ENCODE data around the gene CENPL.
A peak's percentile ranks its signal among the peaks of the same experiment; 100 is the strongest.
"Not testable (repeated sequence)": the region's sequence is repeated elsewhere in the genome, so short reads cannot be mapped to it uniquely, and the experiment has no call there.

CENPL gene

DNA sequence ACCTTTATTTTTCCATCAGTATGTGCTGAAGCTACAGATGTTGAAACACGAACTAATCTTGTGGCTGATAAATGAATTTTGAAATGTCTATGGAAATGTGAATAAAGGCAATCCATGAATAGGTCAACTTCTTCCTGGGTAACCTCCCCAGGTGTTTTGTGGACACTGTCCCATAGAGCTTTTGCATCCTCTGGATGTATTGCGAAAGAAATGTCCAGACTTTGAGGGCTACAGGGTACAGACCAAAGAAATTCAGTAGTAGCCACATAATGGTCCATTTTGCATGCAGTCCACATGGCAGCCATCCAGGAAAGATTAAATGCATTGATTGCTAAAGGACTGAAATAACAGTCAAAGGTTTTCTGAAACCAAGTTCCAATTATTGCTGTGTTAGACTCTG is 21.7 kb downstream of the CENPL start:
- FAIRE-seq: no peak
- DNase-seq (ENCODE audit: insufficient read length, low spot score): no peak
- no peak for TF ChIP-seq CTCF (IDR thresholded peaks at IDR 0.05; ENCODE audit: insufficient read depth, missing control alignments)

- not testable (repeated sequence) for FAIRE-seq
Measured at GRCh38 chr1:173799995-173800394, 24.7 kb downstream of the CENPL start.

DNA sequence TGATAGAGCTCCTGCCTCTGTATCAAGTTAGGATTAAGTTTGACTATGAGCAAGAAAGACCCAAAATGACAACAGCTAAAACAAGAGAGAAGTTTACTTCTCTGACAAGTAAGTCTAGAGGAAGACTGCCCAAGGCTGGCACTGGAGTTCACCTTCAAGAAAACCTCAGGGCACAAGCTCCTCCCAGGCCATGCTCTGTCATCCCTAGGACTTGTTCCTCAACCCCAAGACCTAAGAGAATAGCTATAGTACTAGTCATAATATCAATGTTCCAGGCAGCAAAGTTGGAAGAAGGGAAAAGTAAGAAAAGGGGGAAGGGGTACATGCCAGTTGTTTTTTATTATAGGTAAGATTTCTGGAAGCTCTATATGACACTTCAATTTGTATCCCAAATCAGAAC is 26.6 kb downstream of the CENPL start:
- DNase-seq (ENCODE audit: insufficient read length, low spot score): no peak
- TF ChIP-seq CTCF (IDR thresholded peaks at IDR 0.05; ENCODE audit: insufficient read depth, missing control alignments): no peak
- FAIRE-seq: no peak

More at GRCh38 chr1:173799995-173800394, 24.7 kb downstream of the CENPL start:
- DNase-seq (ENCODE audit: insufficient read length, low spot score): not testable (repeated sequence)

- TF ChIP-seq CTCF (IDR thresholded peaks at IDR 0.05; ENCODE audit: insufficient read depth, missing control alignments): no peak
- peak; percentile 81 for FAIRE-seq
Measured at GRCh38 chr1:173789841-173790240, 34.8 kb downstream of the CENPL start.

GRCh38 chr1:173784997-173785396 is 39.7 kb downstream of the CENPL start:
- FAIRE-seq (peak; percentile 6), DNase-seq (ENCODE audit: insufficient read length, low spot score) (no peak)
- TF ChIP-seq CTCF (IDR thresholded peaks at IDR 0.05; ENCODE audit: insufficient read depth, missing control alignments): no peak

More at GRCh38 chr1:173789841-173790240, 34.8 kb downstream of the CENPL start:
- no peak for DNase-seq (ENCODE audit: insufficient read length, low spot score)

DNA sequence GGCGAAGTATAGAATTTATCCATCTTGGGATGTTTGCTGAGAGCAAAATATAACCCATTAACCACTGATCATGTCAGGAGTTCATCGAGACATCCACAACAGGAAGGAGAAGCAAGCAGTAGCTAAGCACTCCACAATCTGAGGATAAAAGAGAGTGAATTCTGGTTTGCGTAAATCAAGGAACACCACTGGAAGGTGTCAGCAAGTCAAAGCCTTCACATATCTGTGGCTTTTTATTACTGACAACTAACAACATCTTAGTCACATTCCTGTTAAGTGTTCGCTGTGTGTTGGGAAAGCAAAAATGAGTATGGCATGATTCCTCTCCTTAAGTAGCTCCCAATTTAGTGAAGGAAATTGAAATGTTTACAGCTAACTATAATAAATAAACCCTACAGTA is 44.7 kb downstream of the CENPL start:
- no peak for TF ChIP-seq CTCF (IDR thresholded peaks at IDR 0.05; ENCODE audit: insufficient read depth, missing control alignments)
- FAIRE-seq: no peak
- no peak for DNase-seq (ENCODE audit: insufficient read length, low spot score)

DNA sequence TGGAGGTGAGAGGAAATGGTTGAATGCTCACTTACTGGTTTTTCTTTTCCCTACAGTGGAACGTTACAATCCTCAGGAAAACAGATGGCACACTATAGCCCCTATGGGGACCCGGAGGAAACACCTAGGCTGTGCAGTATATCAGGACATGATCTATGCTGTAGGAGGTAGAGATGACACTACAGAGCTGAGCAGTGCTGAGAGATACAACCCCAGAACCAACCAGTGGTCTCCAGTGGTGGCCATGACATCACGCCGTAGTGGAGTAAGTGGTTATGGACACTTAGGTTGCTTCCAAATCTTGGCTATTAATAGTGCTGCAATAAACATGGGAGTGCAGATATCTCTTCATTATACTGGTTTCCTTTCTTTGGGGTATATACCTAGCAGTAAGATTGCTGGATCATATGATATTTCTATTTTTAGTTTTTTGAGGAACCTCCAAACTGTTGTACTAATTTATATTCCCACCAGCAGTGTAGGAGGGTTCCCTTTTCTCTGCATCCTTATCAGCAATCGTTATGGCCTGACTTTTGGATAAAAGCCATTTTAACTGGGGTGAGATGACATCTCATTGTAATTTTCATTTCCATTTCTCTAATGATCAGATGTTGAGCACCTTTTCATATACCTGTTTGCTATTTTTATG is 49.0 kb downstream of the CENPL start:
- no peak for TF ChIP-seq CTCF (IDR thresholded peaks at IDR 0.05; ENCODE audit: insufficient read depth, missing control alignments)
- no peak for FAIRE-seq
- no peak for DNase-seq (ENCODE audit: insufficient read length, low spot score)

DNA sequence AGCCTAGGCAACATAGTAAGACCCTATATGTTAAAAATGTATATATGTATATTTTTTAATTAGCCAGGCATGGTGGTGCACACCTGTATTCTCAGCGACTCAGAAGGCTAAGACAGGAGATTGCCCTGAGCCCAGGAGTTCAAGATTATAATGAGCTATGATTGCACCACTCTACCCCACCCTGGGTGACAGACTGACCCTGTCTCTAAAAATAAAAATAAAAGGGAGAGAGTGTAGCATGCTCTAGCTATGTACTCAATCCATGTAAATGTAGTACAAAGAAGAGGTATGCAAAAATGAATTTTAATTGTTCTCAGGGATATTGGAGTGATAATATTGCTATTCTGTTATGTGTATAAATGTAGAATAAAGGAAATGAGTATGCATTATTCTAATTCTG is 53.1 kb downstream of the CENPL start:
- TF ChIP-seq CTCF (IDR thresholded peaks at IDR 0.05; ENCODE audit: insufficient read depth, missing control alignments): no peak
- FAIRE-seq (no peak), DNase-seq (ENCODE audit: insufficient read length, low spot score) (no peak)

GRCh38 chr1:173770330-173770729 is 54.4 kb downstream of the CENPL start:
- not testable (repeated sequence) for DNase-seq (ENCODE audit: insufficient read length, low spot score); FAIRE-seq

Measured in D721Med (cell line).